ENCODE results near the gene ASB18.

DNA sequence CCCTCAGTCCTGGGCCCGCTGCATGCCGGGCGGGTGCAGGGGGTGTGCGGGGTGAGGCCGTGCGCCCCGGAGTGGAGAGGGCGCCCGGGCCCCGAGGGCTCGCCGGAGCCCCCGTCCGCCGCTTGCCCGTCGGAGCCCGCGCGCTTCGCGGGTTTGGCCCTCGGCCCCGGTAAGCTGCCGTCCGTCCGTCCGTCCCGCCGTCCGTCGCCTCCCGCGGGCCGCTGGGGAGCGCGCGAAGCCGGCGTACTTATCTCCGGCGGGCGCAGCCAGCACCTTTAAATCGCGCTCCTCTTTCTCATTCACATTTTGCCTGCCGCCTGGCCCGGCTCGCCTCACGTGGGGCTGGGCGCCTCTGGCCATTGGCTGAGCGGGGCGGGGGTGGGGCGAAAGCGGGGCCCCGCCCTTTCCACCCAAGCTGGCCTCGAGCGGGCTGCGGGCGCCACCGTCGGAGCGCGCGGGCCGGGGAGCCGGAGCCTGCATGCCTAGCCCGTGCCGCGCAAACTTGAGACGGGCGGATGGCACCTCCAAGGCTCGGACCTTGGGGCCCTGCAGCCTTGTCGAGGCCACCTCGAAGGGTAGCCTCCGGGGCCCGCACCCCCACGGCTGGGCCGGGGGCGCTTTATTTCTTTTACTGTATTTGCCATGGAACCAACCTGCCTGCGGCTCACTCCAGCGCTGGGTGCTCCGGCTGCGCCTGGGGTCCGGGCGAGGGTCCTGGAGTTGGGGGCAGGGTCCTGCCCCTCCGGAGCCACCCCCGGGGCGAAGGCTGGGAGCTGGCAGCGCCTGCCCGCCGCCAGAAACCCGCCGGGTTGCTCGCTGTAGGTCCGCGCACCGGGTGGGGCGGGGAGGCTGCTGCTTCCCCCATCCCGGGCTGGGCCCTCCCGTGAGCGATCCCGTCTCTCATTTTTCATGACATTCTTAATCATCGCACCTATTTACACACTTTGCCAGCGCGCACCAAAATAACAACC lies 95.8 kb downstream of the ASB18 start, which contains the start of gene GBX2:
- TF ChIP-seq CTCF (optimal IDR thresholded peaks at IDR 0.05 in 1 of 3, IDR thresholded peaks at IDR 0.05 in 1 of 3, conservative IDR thresholded peaks at IDR 0.05 in 1 of 3; ENCODE audit: extremely low read depth in 1 of 3, insufficient read depth in 2 of 3, low read length in 3 of 3), result peak in 1 of 3 experiments; percentile 22
- no peak for TF ChIP-seq EZH2 (IDR thresholded peaks at IDR 0.05; ENCODE audit: low read length)

Data from keratinocyte (primary cell).